H1 (cell line): ENCODE data around the gene UTP14A. TPM values are rescaled to one million over a fixed set of nuclear protein-coding genes. Genes with fewer than 3 reads are reported as not detected.

Experiments used
- CTCF ChIA-PET: fragments of 300-600 bp; sonication (Branson Sonifier 250); formaldehyde crosslinking; loops from one replicate; lab custom pipeline; 2021; ENCODE audit not compliant: partially characterized antibody; lab: Charles Lee
- POLR2A ChIA-PET: fragments of 300-600 bp; sonication (Branson Sonifier 250); formaldehyde crosslinking; loops from one replicate; lab custom pipeline; 2021; ENCODE audit warnings: inconsistent platforms; ENCODE audit not compliant: partially characterized antibody; lab: Charles Lee
- DNase-seq, 2 experiments: peaks; one replicate each; pipeline versions ENCODE4 v3.0.0 to v3.0.0-alpha.2; 2010 to 2022; ENCODE audit warnings: low spot score in 2 of 2, low read depth in 1 of 2, mixed read lengths in 1 of 2
- FAIRE-seq: peaks from 2 replicates; lab custom pipeline; 2011; peaks lifted over from hg19 to GRCh38; lab: Jason Lieb, UNC
- H2AFZ ChIP-seq: 2 replicates; pipeline ENCODE4 v1.8.1; 2012; ENCODE audit warnings: low read length, inconsistent platforms
- H2AK5ac ChIP-seq: 2 replicates; pipeline ENCODE4 v1.6.1; 2013; ENCODE audit warnings: low read depth, low read length
- H2BK120ac ChIP-seq: replicated peaks from 2 replicates; pipeline ENCODE3; 2013; ENCODE audit warnings: low read depth, low read length, inconsistent platforms
- H2BK12ac ChIP-seq: 2 replicates; pipeline ENCODE4 v1.6.1; 2013; ENCODE audit warnings: low read depth, low read length
- H2BK15ac ChIP-seq: 2 replicates; pipeline ENCODE4 v1.6.1; 2013; ENCODE audit warnings: low read length
- H2BK20ac ChIP-seq: 2 replicates; pipeline ENCODE4 v1.6.1; 2013; ENCODE audit warnings: low read length
- H2BK5ac ChIP-seq: 2 replicates; pipeline ENCODE4 v1.6.1; 2013; ENCODE audit warnings: low read depth, low read length
- H3K14ac ChIP-seq: 2 replicates; pipeline ENCODE4 v1.6.1; 2013; ENCODE audit warnings: inconsistent platforms; ENCODE audit not compliant: insufficient read length
- H3K18ac ChIP-seq: 2 replicates; pipeline ENCODE4 v1.6.1; 2013; ENCODE audit warnings: low read length; ENCODE audit errors: extremely low read depth
- H3K23ac ChIP-seq: 2 replicates; pipeline ENCODE4 v1.6.1; 2013; ENCODE audit warnings: inconsistent platforms; ENCODE audit not compliant: insufficient read length
- H3K23me2 ChIP-seq: 2 replicates; pipeline ENCODE4 v1.6.1; 2013; ENCODE audit warnings: low read depth, low read length
- H3K27ac ChIP-seq: 2 replicates; pipeline ENCODE4 v1.6.1; 2011; ENCODE audit warnings: low read depth, low read length, inconsistent platforms
- H3K27me3 ChIP-seq, 4 experiments: replicated peaks in 1 of 4; 1 replicate in 1 of 4; 2 replicates in 3 of 4; pipeline versions ENCODE4 v1.6.1 to v1.8.1; 2011 to 2013; ENCODE audit warnings: low read length in 3 of 4, mild to moderate bottlenecking in 3 of 4, inconsistent platforms in 2 of 4, mixed read lengths in 2 of 4, moderate library complexity in 1 of 4; ENCODE audit not compliant: control insufficient read depth in 3 of 4, insufficient read depth in 3 of 4; ENCODE audit errors: extremely low read depth in 1 of 4
- H3K36me3 ChIP-seq, 4 experiments: 2 replicates each; pipeline versions ENCODE4 v1.6.1 to v1.8.1; 2011 to 2013; ENCODE audit warnings: mild to moderate bottlenecking in 4 of 4, low read length in 3 of 4, moderate library complexity in 2 of 4, control low read depth in 1 of 4, inconsistent platforms in 1 of 4; ENCODE audit not compliant: insufficient read depth in 4 of 4, control insufficient read depth in 2 of 4
- H3K4ac ChIP-seq: replicated peaks from 2 replicates; pipeline ENCODE3; 2013; ENCODE audit warnings: low read length, low read depth, mixed read lengths, inconsistent platforms; ENCODE audit not compliant: insufficient read length
- H3K4me1 ChIP-seq, 4 experiments: replicated peaks in 1 of 4; 1 replicate in 1 of 4; 2 replicates in 3 of 4; pipeline versions ENCODE4 v1.6.1 to v1.8.1; 2011 to 2013; ENCODE audit warnings: low read length in 3 of 4, inconsistent platforms in 2 of 4, mixed read lengths in 1 of 4; ENCODE audit not compliant: insufficient read depth in 4 of 4, control insufficient read depth in 3 of 4
- H3K4me2 ChIP-seq, 2 experiments: 2 replicates each; pipeline versions ENCODE4 v1.6.1 to v1.8.1; 2011 to 2013; ENCODE audit warnings: low read depth in 2 of 2, low read length in 2 of 2, control low read depth in 1 of 2, inconsistent platforms in 1 of 2, mild to moderate bottlenecking in 1 of 2; ENCODE audit not compliant: insufficient read depth in 1 of 2
- H3K4me3 ChIP-seq, 4 experiments: fragments of 200-600, 300-600 bp in 1 of 4; sonication (generic), shearing (Covaris generic), sonication (Bioruptor Twin) in 1 of 4; 2 replicates each; pipeline versions ENCODE4 v1.5.1 to v1.8.1; 2011 to 2016; ENCODE audit warnings: low read length in 4 of 4, low read depth in 3 of 4, control low read depth in 2 of 4, inconsistent platforms in 2 of 4, mild to moderate bottlenecking in 2 of 4, mixed read lengths in 1 of 4, moderate library complexity in 1 of 4; ENCODE audit not compliant: insufficient read depth in 2 of 4; ENCODE audit errors: extremely low read depth in 1 of 4
- H3K56ac ChIP-seq: replicated peaks from 2 replicates; pipeline ENCODE3; 2013; ENCODE audit warnings: low read depth, mild to moderate bottlenecking, mixed read lengths, low read length, inconsistent platforms; ENCODE audit not compliant: insufficient read length
- H3K79me1 ChIP-seq: 2 replicates; pipeline ENCODE4 v1.6.1; 2013; ENCODE audit warnings: low read depth, low read length, control low read depth
- H3K79me2 ChIP-seq, 2 experiments: 2 replicates each; pipeline versions ENCODE4 v1.6.1 to v1.8.1; 2012 to 2013; ENCODE audit warnings: low read length in 2 of 2, mild to moderate bottlenecking in 2 of 2, inconsistent platforms in 1 of 2; ENCODE audit not compliant: insufficient read depth in 2 of 2, control insufficient read depth in 1 of 2
- H3K9ac ChIP-seq, 4 experiments: replicated peaks in 1 of 4; 1 replicate in 1 of 4; 2 replicates in 3 of 4; pipeline versions ENCODE4 v1.6.1 to v1.8.1; 2011 to 2013; ENCODE audit warnings: low read depth in 3 of 4, low read length in 3 of 4, control low read depth in 2 of 4, mild to moderate bottlenecking in 2 of 4, moderate library complexity in 2 of 4, inconsistent platforms in 1 of 4; ENCODE audit errors: extremely low read depth in 1 of 4
- H3K9me3 ChIP-seq, 2 experiments: 2 replicates each; pipeline versions ENCODE4 v1.6.1 to v1.8.1; 2012 to 2013; ENCODE audit warnings: mild to moderate bottlenecking in 2 of 2, moderate library complexity in 2 of 2, control low read depth in 1 of 2, inconsistent platforms in 1 of 2, low read depth in 1 of 2, low read length in 1 of 2, mixed read lengths in 1 of 2; ENCODE audit not compliant: insufficient read depth in 2 of 2
- H4K20me1 ChIP-seq, 2 experiments: replicated peaks in 1 of 2; 2 replicates each; pipeline versions ENCODE3 to v1.8.1; 2011 to 2013; ENCODE audit warnings: inconsistent platforms in 2 of 2, low read length in 2 of 2, mild to moderate bottlenecking in 1 of 2; ENCODE audit not compliant: insufficient read depth in 2 of 2, control insufficient read depth in 1 of 2
- H4K5ac ChIP-seq: 2 replicates; pipeline ENCODE4 v1.6.1; 2013; ENCODE audit warnings: low read length, low read depth, mixed read lengths, inconsistent platforms; ENCODE audit not compliant: insufficient read length
- H4K8ac ChIP-seq: 2 replicates; pipeline ENCODE4 v1.8.0; 2013; ENCODE audit warnings: mild to moderate bottlenecking, moderate library complexity, low read length, inconsistent platforms; ENCODE audit not compliant: insufficient read depth; ENCODE audit errors: extremely low read depth
- H4K91ac ChIP-seq: replicated peaks from 2 replicates; pipeline ENCODE3; 2013; ENCODE audit warnings: low read length, mixed read lengths, inconsistent platforms; ENCODE audit not compliant: insufficient read length
- JUND ChIP-seq: IDR thresholded peaks from 2 replicates; pipeline ENCODE4 v1.6.1; 2011; ENCODE audit warnings: mild to moderate bottlenecking, improper control_type of control experiment, low read length
- WGBS, 2 experiments: shearing (Covaris generic) in 1 of 2; methylation state at CpG; one replicate each; pipeline versions ENCODE4 v1.1.6 to v1.1.7; 2013 to 2015; ENCODE audit warnings: low lambda C conversion rate in 2 of 2, mixed read lengths in 2 of 2, inconsistent platforms in 1 of 2, low coverage in 1 of 2, missing lambda C conversion rate in 1 of 2; ENCODE audit not compliant: insufficient replicate concordance in 2 of 2, insufficient coverage in 1 of 2, insufficient read length in 1 of 2; ENCODE audit errors: extremely low coverage in 1 of 2, missing lambda C conversion rate in 1 of 2; 5-methylcytosine and 5-hydroxymethylcytosine counted together
- polyA plus RNA-seq, 7 experiments: library from polyadenylated mRNA; depleted of rRNA in 3 of 7; stranded (reverse) in 5 of 7; unstranded in 2 of 7; fragments of >200 nt in 5 of 7; fragments of 200-250 nt in 2 of 7; gene quantifications; 1 replicate in 5 of 7; 2 replicates in 1 of 7; 4 replicates in 1 of 7; pipeline versions ENCODE4 v1.2.1 to v1.2.3, GENCODE V29; 2011 to 2013; ENCODE audit warnings: missing spikeins in 2 of 7, mixed read lengths in 2 of 7
- total RNA-seq: library from RNA; stranded (reverse); fragmentation: NEBNext Ultra II Directional; extraction: Animal tissue kit (Norgen Biotek cat#: 25700); gene quantifications from 2 replicates; pipeline ENCODE4 v1.2.1, GENCODE V29; 2021

The UTP14A gene
- total and polyA plus RNA-seq, 2 of the 8 experiments (the other 6 are each of a cell fraction or from before 2014, with no cell fraction given) = 4.5 to 24.0 TPM

DNA sequence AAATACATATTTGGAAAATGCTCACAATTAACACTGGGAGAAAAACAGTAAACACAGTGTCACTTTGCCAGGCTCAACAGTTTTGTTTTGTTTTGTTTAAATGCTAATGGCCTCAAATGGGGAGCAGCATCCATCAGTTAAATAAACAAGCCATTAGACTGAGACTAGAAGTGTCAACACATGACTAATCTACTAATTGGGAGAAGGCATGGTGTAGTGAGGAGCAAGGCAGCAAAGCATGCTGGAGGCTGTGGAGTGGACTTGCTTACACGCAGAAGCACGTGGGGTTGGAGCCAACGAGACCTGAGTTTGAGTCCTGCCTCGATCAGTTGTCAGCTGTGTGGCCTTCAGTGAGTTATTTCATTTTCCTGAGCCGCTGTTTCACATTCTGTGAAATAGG is 29.0 kb downstream of the UTP14A start:
- Histone ChIP-seq H3K56ac (no peak overlapping the region), H3K4ac (no peak overlapping the region), H3K23ac (no peak overlapping the region), H4K91ac (no peak overlapping the region), H2BK15ac (no peak overlapping the region), H3K23me2 (no peaks in the 10 kb centered on the region; the same call in 1 of the 2 replicates), H3K79me1 (no peaks in the 10 kb centered on the region), H3K36me3 (no peaks in the 10 kb centered on the region), H4K20me1 (peaks cover 0 to 3% of the 10 kb centered on the region in 2 experiments), H3K27ac (no peak overlapping the region), H3K9me3 (no peaks in the 10 kb centered on the region), H3K4me3 (0 out of 8 replicates have a peak overlapping the region, but pooled peaks of 1 of the 4 experiments have one; percentile 28), H3K14ac (no peak overlapping the region), H3K27me3 (peaks cover 34 to 58% (median 54%) of the 10 kb centered on the region in 4 experiments), H3K18ac (no peak overlapping the region; the same call in 1 of the 2 replicates), H3K79me2 (no peaks in the 10 kb centered on the region), H2BK20ac (no peak overlapping the region), H3K9ac (no peak overlapping the region), H2AK5ac (no peak overlapping the region), H3K4me2 (peak overlapping the region in 1 of 2 experiments; percentile 71; a peak in 2 of 4 replicates), H2BK12ac (no peak overlapping the region), H2BK120ac (no peak overlapping the region), H2AFZ (no peak overlapping the region), H2BK5ac (no peak overlapping the region), H4K8ac (no peak overlapping the region), H4K5ac (no peak overlapping the region), H3K4me1 (peaks cover 0 to 5% (median 3%) of the 10 kb centered on the region in 4 experiments; a peak in 5 of 7 replicates)
- CTCF ChIA-PET = interaction anchor here (1.1 kb wide), 1 partner anchor 37 kb away, joined by 4 read pairs; no protein-coding TSS in a partner anchor
- 45% methylated on average over 5 of the region's 5 CpGs; no CpG with 5 or more reads in 1 of the 2 experiments for WGBS, 2 experiments
- no peak for TF ChIP-seq JUND
- FAIRE-seq = no peak
- POLR2A ChIA-PET = interaction anchor here (0.9 to 3.1 kb wide), 2 partner anchors 18 to 23 kb away, joined by 4 to 9 read pairs; no protein-coding TSS in a partner anchor
- DNase-seq = no peak
